Body of pancreas (tissue), 4 donors: ENCODE measurements around the gene PTPN14.

ENCODE experiments used
- CTCF ChIP-seq, 7 experiments: fragments of 450-650 bp in 4 of 7; fragments of 200-600 bp in 3 of 7; sonication (generic) in 3 of 7; IDR thresholded peaks; one replicate each; pipeline ENCODE4 v1.5.1; 2016 to 2019; ENCODE audit warnings: antibody characterized with exemption in 7 of 7
- POLR2A ChIP-seq, 3 donors: fragments of 450-650 bp; IDR thresholded peaks; one replicate each; pipeline ENCODE4 v1.6.1; 2016; ENCODE audit warnings: antibody characterized with exemption in 3 of 3, mild to moderate bottlenecking in 2 of 3

- TF ChIP-seq CTCF (IDR thresholded peaks at IDR 0.05), result no peak
- TF ChIP-seq POLR2A (IDR thresholded peaks at IDR 0.05), result no peak
These were observed 27.8 kb upstream of the PTPN14 start for GRCh38 chr1:214579183-214579582.
